Activated naive CD4-positive, alpha-beta T cell treated with anti-CD3 and anti-CD28 coated beads, Interleukin-2, amount 10 ng/mL, durations not matched to agents 7 days and 5 days (primary cell): Measurements from ENCODE around the gene TOPAZ1.

ENCODE experiments used
- CTCF ChIA-PET: fragments of 350-600 bp; sonication (Branson Sonifier 250); formaldehyde crosslinking; loops from one replicate; lab custom pipeline; 2021; ENCODE audit warnings: antibody characterized with exemption; lab: Charles Lee
- DNase-seq: peaks from one replicate; pipeline ENCODE4 v3.0.0-alpha.2; 2020
- H3K27ac Mint-ChIP-seq: one replicate; pipeline ENCODE4 v1.8.0; 2021; ENCODE audit warnings: mild to moderate bottlenecking, moderate library complexity, mixed read lengths
- H3K27me3 Mint-ChIP-seq: one replicate; pipeline ENCODE4 v1.8.0; 2021; ENCODE audit warnings: mild to moderate bottlenecking, mixed read lengths
- H3K36me3 Mint-ChIP-seq: one replicate; pipeline ENCODE4 v1.8.0; 2021; ENCODE audit warnings: mixed read lengths
- H3K4me1 Mint-ChIP-seq: one replicate; pipeline ENCODE4 v1.8.0; 2021; ENCODE audit warnings: mixed read lengths
- H3K4me3 Mint-ChIP-seq: one replicate; pipeline ENCODE4 v1.8.0; 2021; ENCODE audit warnings: mild to moderate bottlenecking, moderate library complexity, mixed read lengths
- H3K9me3 Mint-ChIP-seq: one replicate; pipeline ENCODE4 v1.8.0; 2021; ENCODE audit warnings: mixed read lengths

Gene TOPAZ1

DNA sequence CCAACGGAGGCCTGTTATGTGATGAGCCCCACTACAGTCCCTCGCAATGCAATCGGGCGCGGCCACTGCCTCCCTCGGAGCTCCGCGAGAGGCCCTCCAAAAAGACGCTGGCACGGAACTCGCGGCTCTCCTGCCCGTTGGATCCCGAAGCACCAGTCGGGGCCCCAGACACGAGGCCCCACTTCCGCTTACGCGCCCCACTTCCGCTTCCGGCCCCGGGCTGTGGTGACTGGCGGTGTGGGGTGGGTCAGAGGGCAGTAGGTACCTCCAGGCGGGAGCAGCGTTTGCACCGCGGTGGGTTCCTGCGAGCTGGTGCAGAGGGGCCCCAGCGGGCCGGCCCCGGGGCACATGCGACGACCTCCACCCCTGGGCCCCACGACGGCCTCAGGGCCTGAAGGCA, at the start of gene TOPAZ1:
Gene TOPAZ1, plus strand, starts transcription at position 181 of the 400 bp plus-strand sequence. Its CDS starts 168 bp downstream, at position 349.
- DNase-seq: no peak
- Mint-ChIP-seq H3K9me3 (no peaks in the 10 kb centered on the region), H3K4me3 (no peak within 1 kb of the TSS), H3K27ac (no peak within 1 kb of the TSS), H3K27me3 (no peaks in the 10 kb centered on the region), H3K36me3 (no peaks in the 10 kb centered on the region), H3K4me1 (no peaks in the 10 kb centered on the region)
- CTCF ChIA-PET: no interaction called here

DNA sequence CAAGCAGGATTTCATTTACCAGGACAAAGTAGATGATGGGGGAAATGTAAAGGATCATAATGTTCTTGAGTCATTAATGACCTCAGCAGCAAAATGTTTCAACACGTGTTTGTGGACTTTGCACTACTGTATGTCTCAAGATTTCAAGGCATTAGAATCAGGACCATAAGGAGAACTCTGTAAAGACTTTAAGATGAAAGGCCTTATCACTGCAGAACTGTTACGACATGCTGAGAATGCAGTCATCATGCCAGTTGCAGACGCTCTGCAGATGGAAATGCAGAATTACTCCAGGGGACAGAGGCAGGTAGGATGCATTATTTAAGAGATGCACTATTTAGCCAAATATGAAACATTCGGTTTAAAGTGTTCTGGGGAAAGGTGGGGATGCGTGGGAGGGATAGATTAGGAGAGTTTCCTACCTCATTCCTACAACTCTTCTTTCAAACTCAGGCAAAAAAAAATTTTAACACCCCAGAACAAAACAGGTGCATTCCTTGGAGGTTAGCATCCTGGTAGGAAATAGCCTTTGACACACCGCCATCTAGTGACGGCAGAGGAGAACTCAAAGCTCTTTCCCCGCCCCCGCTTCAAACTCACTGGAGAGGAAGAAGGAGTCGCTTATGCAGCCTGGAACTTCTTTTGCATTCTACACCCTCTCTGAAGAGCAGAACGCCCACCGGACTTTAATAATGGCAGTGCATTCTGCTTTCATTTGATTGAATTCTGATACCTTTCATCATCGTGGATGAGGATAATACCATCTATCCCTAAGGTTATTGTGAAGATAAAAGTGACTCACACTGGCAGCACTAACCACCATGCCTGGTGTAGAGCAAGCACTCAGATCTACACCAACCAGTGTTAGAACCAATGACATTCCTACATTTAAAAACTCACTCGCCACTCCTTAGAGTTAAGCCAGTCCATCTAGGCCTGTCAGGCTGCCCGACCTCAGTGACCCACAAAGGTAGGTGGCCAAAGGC, 43.1 kb upstream of the TOPAZ1 start:
- no peaks in the 10 kb centered on the region for H3K36me3 Mint-ChIP-seq

DNA sequence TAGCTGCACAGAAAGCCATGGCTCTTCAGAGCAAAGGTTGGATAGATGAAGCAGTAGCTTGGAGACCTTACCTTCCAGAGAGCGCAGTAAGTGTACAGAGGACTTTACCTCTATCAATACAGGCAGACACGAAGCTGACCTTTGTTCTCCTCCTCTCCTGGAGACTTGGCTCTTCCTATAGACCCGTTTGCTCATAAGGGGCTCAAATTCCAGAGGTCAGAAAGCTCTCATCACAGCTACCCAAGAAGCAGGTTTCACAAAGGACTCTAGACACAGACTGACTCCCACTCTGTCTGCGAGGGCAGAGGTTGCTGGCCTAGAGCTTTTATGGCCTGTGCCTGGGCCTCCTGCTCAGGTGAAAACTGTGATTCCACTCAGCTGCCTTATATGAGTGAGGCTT, 35.4 kb upstream of the TOPAZ1 start:
- H3K36me3 Mint-ChIP-seq: no peaks in the 10 kb centered on the region
- no peaks in the 10 kb centered on the region for H3K9me3 Mint-ChIP-seq
- CTCF ChIA-PET: no interaction called here
- H3K27ac Mint-ChIP-seq: no peak overlapping the region
- peaks cover 19% of the 10 kb centered on the region for H3K4me1 Mint-ChIP-seq
- DNase-seq: no peak
- H3K4me3 Mint-ChIP-seq: no peak overlapping the region
- peaks cover 44% of the 10 kb centered on the region for H3K27me3 Mint-ChIP-seq

More for the DNA sequence above, 43.1 kb upstream of the TOPAZ1 start:
- peak; percentile 80 for DNase-seq
- H3K27ac Mint-ChIP-seq: no peak overlapping the region
- peaks cover 15% of the 10 kb centered on the region for H3K27me3 Mint-ChIP-seq
- no peak overlapping the region for H3K4me3 Mint-ChIP-seq
- CTCF ChIA-PET: interaction anchor here (0.6 to 3.3 kb wide), 5 partner anchors 12 to 439 kb away, joined by 3 to 22 read pairs (median 7); no protein-coding TSS in a partner anchor
- H3K9me3 Mint-ChIP-seq: no peaks in the 10 kb centered on the region
- H3K4me1 Mint-ChIP-seq: no peaks in the 10 kb centered on the region

DNA sequence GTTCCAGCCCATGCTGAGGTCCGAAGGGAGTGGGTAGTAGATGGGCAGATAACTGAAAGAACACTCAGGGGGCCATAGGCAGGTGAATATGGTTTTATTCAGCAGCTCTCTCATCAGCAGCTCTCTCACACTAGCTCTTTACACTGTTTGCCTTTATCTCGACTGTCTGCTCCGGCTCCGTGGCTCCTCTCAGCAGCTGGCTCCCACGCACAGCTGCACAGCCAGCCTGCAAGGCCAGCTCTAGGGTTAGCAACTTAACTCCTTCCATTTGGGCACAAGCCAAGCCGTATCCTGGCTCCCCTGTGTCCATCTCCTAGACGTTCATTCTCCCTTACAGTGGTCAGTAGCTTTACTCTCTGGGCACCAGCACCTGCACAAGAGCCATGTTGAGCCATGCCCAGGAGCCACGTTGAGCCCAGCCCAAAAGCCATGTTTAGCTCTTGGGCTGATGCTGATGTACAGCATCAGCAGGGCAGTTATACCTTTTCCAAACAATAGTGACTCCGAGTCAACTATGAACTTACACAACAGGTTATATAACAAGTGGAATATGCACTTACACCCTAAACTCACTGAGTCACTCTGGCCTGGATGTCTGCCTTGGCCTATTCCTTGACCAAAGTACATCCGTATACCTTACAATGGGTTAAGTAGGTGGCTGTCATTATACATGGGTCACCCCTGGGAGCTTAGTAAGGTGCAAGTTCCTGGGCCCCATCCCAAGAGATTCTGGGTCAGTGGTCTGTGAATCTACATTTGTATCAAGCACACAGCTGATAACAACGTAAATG, 34.6 kb upstream of the TOPAZ1 start:
- H3K27me3 Mint-ChIP-seq: peaks cover 36% of the 10 kb centered on the region
- CTCF ChIA-PET: no interaction called here
- no peak for DNase-seq
- H3K36me3 Mint-ChIP-seq: no peaks in the 10 kb centered on the region
- no peaks in the 10 kb centered on the region for H3K9me3 Mint-ChIP-seq
- H3K4me1 Mint-ChIP-seq: peaks cover 19% of the 10 kb centered on the region
- H3K27ac Mint-ChIP-seq: no peak overlapping the region
- H3K4me3 Mint-ChIP-seq: no peak overlapping the region

DNA sequence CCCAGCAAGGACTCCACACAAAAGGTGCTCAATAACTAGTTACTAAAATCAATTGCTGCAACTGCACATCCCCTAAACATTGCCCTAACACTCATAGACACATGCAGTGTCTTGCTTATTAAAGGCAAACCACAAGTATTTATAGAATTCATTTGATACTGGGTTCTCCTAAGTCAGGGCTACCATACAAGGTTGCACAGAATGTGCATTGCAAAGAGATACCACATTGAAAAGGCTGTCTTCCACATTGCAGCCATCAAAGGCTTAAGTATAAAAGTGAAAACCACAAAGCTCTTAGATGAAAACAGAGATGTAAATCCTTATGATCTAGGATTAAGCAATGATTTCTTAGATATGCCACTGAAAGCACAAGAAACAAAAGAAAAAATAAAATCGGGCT, 33.6 kb upstream of the TOPAZ1 start:
- DNase-seq: no peak
- H3K27me3 Mint-ChIP-seq: peaks cover 36% of the 10 kb centered on the region
- CTCF ChIA-PET: no interaction called here
- no peaks in the 10 kb centered on the region for H3K9me3 Mint-ChIP-seq
- H3K4me1 Mint-ChIP-seq: peaks cover 19% of the 10 kb centered on the region
- no peaks in the 10 kb centered on the region for H3K36me3 Mint-ChIP-seq
- no peak overlapping the region for H3K27ac Mint-ChIP-seq
- no peak overlapping the region for H3K4me3 Mint-ChIP-seq

DNA sequence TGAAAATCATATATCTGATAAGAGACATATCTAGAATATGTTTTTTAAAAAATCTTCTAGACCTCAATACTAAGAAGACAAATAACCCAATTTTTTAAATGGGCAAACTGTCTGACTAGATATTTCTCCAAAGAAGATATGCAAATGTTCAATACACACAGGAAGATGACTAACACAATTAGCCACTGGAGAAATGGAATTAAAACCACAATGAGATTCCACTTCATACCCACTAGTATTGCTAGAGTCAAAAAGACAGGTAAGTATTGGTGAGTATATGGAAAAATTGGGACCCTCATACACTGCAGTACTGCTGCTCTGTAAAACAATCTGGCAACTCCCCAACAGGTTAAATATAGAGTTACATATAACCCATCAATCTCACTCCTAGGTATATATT, 33.1 kb upstream of the TOPAZ1 start:
- DNase-seq: no peak
- Mint-ChIP-seq H3K4me1 (peaks cover 19% of the 10 kb centered on the region), H3K36me3 (no peaks in the 10 kb centered on the region), H3K27me3 (peaks cover 36% of the 10 kb centered on the region), H3K9me3 (no peaks in the 10 kb centered on the region), H3K27ac (no peak overlapping the region), H3K4me3 (no peak overlapping the region)
- CTCF ChIA-PET: no interaction called here

DNA sequence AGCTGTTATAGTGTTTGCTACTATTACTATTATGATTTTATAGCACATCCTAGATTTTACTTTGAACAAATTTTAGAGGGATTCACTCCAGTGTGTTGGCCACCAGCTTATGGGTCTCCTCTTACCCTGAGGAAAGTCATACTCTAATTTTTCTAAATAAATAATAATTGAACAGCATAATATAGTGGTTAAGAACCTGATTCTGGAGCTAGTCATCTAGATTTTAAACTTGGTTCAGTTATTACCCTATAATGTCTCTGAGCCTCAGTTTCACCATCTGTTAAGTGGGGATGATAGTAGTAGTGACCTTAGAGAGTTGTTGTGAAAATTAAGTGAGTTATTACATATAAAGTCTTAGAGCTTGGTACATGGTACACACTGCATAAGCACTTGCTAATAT, 30.7 kb upstream of the TOPAZ1 start:
- H3K27ac Mint-ChIP-seq: no peak overlapping the region
- H3K4me3 Mint-ChIP-seq: no peak overlapping the region
- no peak for DNase-seq
- no peaks in the 10 kb centered on the region for H3K36me3 Mint-ChIP-seq
- H3K4me1 Mint-ChIP-seq: peaks cover 19% of the 10 kb centered on the region
- peaks cover 35% of the 10 kb centered on the region for H3K27me3 Mint-ChIP-seq
- no peaks in the 10 kb centered on the region for H3K9me3 Mint-ChIP-seq
- CTCF ChIA-PET: interaction anchor here (0.8 to 2.3 kb wide), 3 partner anchors 13 to 442 kb away, joined by 3 to 8 read pairs (median 7); no protein-coding TSS in a partner anchor

DNA sequence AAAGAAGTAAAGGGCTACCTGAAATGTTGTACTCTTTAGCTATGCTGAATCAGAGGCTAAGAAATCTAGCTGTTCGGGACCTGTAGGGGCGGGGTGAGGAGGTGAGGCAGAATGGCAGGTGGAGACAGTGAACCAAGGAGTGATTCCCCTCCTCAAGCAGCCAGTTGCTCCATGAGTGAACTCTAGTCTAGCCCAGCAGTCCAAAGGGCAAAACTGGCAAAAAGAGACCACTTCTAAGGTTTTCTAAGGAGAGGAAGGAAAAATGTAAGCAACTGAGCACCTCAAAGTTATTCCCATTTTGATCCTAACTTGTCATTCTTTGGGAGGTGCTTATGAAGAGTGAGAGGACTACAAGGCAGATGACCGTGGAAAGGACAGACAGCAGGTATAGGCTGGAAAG, 19.3 kb upstream of the TOPAZ1 start:
- H3K9me3 Mint-ChIP-seq: no peaks in the 10 kb centered on the region

DNA sequence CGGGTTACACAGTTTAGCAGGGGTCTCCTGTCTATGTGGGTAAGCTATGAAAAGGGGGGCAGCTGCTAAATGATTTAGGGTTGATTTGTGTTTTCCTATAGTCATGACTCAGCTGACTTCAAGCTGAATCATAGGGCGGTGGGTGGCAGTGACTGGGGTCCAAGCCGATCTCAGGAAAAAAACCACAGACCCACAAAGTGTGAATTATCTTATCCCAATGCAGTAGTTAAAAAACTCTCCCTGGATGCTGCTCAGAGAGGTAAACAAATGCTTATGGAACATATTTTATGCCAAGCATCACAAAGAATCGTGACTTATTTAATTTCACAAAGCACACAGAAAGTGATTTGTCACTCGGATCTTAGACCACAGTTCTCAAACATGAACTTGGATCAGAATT, 18.4 kb upstream of the TOPAZ1 start:
- peaks cover 29% of the 10 kb centered on the region for H3K27me3 Mint-ChIP-seq
- no peak overlapping the region for H3K27ac Mint-ChIP-seq
- no peak overlapping the region for H3K4me3 Mint-ChIP-seq
- no peak for DNase-seq
- CTCF ChIA-PET: interaction anchor here (0.8 to 1.4 kb wide), 2 partner anchors 9 to 11 kb away, joined by 3 to 4 read pairs; no protein-coding TSS in a partner anchor
- H3K4me1 Mint-ChIP-seq: no peaks in the 10 kb centered on the region
- H3K36me3 Mint-ChIP-seq: no peaks in the 10 kb centered on the region
- H3K9me3 Mint-ChIP-seq: no peaks in the 10 kb centered on the region

More for the DNA sequence above, 19.3 kb upstream of the TOPAZ1 start:
- no peak for DNase-seq
- Mint-ChIP-seq H3K27me3 (peaks cover 29% of the 10 kb centered on the region), H3K4me1 (no peaks in the 10 kb centered on the region), H3K36me3 (no peaks in the 10 kb centered on the region), H3K27ac (no peak overlapping the region), H3K4me3 (no peak overlapping the region)
- CTCF ChIA-PET: interaction anchor here (0.8 kb wide), 1 partner anchor 12 kb away, joined by 4 read pairs; no protein-coding TSS in a partner anchor

DNA sequence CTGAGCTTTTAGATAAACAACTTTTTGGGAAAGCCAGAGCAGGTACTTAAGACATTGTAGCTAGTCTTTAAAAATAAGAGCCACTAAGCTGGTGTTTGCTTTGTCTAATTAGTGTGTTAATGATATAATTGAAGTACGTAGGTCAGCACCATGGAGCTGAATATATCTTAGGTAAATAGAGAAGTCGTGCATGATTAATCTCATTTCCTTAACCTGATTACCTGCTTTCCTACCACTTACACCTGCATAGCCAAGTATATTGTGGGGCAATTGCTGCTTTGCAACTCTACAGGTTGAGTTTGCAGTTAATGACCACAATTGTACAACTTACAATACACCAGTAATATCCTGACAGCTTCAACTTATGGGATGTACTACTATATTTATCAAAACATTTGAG, 17.6 kb upstream of the TOPAZ1 start:
- H3K36me3 Mint-ChIP-seq: no peaks in the 10 kb centered on the region
- CTCF ChIA-PET: interaction anchor here (1.4 kb wide), 1 partner anchor 8 kb away, joined by 3 read pairs; no protein-coding TSS in a partner anchor

DNA sequence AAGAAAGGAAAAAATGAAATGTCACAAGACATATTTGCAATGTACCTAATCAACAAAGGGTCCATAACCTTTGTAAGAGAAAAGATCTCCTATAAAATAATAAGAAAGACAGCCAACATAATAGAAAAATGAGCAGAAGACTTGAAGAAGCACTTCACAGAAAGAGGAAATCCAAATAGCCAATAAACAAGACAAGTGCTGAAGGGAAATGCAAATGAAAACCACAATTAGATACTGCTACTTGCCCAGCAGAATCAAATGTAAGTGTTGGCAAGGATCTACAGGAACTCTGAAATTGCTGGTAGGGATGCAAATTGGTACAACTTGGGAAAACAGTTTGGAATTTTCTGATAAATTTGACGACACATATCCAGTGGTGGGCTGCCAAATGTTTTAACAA, 15.1 kb upstream of the TOPAZ1 start:
- Mint-ChIP-seq H3K27ac (no peak overlapping the region), H3K4me1 (no peaks in the 10 kb centered on the region), H3K4me3 (no peak overlapping the region), H3K27me3 (peaks cover 27% of the 10 kb centered on the region), H3K9me3 (no peaks in the 10 kb centered on the region), H3K36me3 (no peaks in the 10 kb centered on the region)
- DNase-seq: no peak
- CTCF ChIA-PET: no interaction called here

More for the DNA sequence above, 17.6 kb upstream of the TOPAZ1 start:
- DNase-seq: no peak
- no peaks in the 10 kb centered on the region for H3K4me1 Mint-ChIP-seq
- no peaks in the 10 kb centered on the region for H3K9me3 Mint-ChIP-seq
- H3K27ac Mint-ChIP-seq: no peak overlapping the region
- H3K4me3 Mint-ChIP-seq: no peak overlapping the region
- peaks cover 29% of the 10 kb centered on the region for H3K27me3 Mint-ChIP-seq

DNA sequence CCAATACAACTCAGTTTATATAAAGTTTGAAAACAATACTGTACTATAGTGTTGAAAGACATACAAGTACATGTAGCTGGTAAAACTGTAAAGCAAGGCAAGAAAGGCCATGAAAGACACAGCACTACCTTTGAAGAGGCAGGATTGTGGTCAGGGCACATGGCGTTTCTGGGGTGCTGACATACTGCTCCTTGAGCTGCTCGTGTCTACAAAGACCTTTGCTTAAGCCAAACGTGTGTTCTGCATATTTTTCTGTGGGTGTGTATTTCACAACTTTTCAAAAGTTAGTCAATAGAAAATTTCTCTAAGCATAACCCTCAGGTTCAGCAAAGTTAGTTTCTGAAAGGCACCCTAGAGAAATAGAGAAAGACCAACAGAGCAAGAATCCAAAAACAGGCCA, 14.1 kb upstream of the TOPAZ1 start:
- Mint-ChIP-seq H3K4me1 (peaks cover 3% of the 10 kb centered on the region), H3K36me3 (no peaks in the 10 kb centered on the region), H3K27me3 (peaks cover 16% of the 10 kb centered on the region), H3K9me3 (no peaks in the 10 kb centered on the region), H3K27ac (no peak overlapping the region), H3K4me3 (no peak overlapping the region)
- CTCF ChIA-PET: no interaction called here
- DNase-seq: no peak

DNA sequence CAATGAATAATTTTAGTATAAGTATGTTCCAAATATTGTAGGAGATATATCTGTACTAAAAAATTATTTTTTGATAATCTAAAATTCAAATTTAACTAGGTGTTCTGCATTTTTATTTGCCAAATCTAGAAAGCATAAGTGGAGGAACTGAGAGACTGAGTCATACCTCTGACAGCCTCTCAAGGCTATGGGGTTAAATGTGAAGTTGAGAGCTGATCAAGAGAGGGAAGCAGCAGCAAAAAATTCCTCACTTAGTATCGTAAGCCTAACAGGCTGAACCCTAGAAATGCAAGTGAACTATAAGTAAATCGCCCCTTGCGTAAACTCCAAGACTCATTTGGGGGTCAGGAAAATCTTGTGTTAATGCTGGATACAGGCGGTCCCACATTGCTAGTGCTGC, 12.8 kb upstream of the TOPAZ1 start:
- H3K4me3 Mint-ChIP-seq: no peak overlapping the region
- H3K27me3 Mint-ChIP-seq: peaks cover 5% of the 10 kb centered on the region
- no peak overlapping the region for H3K27ac Mint-ChIP-seq
- H3K4me1 Mint-ChIP-seq: peaks cover 5% of the 10 kb centered on the region
- H3K36me3 Mint-ChIP-seq: no peaks in the 10 kb centered on the region
- CTCF ChIA-PET: no interaction called here
- DNase-seq: no peak
- no peaks in the 10 kb centered on the region for H3K9me3 Mint-ChIP-seq

DNA sequence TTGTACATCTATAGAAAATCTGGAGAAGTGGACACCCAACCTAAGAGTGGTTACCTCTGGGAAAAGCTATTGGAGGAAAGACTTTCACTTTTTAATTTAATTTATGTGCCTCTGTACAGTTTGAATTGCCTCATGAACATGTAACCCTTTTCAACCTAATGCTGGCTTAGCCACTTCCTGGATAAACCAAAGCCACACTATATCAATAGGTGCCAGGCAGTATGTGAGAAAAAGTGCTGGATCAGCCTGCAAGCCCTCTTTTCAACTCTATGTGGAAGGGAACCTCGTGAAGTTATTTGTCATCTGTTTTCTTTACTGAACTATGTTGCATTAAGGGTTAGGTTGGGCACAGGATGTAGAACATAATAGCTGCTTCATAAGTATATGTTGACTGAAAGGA, 9.3 kb upstream of the TOPAZ1 start:
- Mint-ChIP-seq H3K36me3 (no peaks in the 10 kb centered on the region), H3K27ac (no peak overlapping the region), H3K4me3 (no peak overlapping the region), H3K27me3 (peaks cover 6% of the 10 kb centered on the region), H3K9me3 (no peaks in the 10 kb centered on the region), H3K4me1 (peaks cover 11% of the 10 kb centered on the region)
- no peak for DNase-seq
- CTCF ChIA-PET: interaction anchor here (0.9 to 1.2 kb wide), 2 partner anchors 9 to 535 kb away, joined by 3 read pairs; no protein-coding TSS in a partner anchor
